HG02970 (cell line): ENCODE data around the gene TCEANC.

ENCODE experiments used
- ATAC-seq: cut with Tn5 transposase; IDR thresholded peaks from one replicate; pipeline ENCODE4 v1.9.1; 2021; ENCODE audit warnings: mild to moderate bottlenecking, moderate library complexity, moderate number of reproducible peaks; ENCODE audit not compliant: unreplicated experiment, low FRiP score

Gene TCEANC

DNA sequence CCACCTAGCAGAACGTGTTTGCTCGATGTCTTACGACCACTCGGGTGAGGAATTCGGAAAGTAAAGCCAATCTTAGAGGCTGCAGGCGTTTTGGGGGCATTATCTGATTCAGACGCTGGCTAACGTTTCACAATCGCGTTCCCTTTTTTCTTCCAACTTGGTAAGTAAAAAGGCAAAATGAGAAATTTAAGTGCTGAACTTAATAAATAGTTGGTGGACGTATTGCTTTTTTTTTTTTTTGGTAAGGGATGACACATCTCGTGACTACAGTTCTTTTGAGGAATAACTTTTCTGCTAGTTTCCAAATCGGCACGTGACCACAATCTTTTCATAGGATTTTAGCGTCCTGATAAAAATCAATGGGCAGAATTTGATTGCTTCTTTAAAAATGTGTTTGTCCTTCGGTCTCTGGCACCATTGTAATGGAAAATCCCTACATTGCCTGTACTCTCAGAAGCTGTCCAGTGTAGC is 36.8 kb downstream of the TCEANC start:
- ATAC-seq = no peak

DNA sequence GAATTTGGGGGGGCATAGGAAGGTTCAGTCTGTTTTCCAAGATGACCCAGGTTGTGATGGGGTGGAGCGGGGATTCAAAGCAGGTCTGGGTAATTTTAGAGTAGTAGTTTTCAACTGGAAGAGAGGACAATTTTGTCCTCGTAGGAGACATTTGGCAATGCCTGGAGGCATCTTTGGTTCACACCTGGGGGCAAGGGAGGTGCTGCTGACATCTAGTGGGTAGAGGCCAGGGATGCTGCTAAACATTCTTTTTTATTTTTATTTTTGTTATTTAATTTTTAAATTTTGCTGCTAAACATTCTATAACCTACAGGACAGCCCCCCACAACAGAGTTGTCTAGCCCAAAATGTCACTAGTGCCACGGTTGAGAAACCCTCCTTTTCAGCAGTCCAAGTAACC is 37.9 kb downstream of the TCEANC start:
- no peak for ATAC-seq

DNA sequence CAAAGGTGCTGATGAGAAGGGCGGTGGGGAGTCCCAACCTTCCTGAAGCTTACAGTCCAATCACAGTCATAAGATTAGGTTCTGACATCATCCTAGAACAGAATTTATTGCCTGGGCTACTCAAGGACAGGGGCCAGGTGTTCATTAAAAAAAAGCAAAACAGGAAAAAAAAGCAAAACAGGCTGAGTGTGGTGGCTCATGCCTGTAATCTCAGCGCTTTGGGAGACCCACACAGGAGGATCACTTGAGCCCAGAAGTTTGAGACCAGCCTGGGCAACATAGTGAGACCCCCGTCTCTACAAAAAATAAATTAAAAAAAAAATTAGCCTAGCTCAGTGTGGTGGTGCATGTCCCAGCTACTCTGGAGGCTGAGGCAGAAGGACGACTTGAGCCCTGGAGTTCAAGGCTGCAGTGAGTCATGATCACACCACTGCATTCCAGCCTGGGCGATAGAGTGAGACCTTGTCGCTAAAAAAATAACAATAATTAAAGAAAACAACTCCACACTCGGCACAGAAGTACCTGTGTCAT is 39.0 kb downstream of the TCEANC start:
- ATAC-seq = no peak

DNA sequence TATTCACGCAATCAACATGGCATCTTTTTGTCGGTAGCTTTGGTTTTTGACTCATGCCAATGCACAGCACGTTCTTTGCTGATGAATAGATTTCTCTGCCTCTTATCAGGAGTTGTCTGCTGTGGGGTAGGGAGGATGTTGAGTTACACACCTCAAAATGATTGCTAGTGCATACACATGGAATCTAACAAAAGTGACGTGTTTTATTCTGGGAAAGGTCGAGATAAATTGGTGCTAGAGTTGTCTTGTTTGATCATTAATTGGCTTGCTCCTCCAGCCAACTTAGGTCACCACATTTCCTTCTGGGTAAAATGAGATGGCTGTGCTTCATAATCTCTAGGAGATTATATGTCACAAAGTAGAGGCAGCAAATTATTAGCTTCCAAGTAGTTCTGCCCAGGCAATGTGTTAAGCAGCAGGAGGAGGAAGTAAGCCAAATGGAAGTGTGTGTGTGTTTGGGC is 39.9 kb downstream of the TCEANC start:
- no peak for ATAC-seq

DNA sequence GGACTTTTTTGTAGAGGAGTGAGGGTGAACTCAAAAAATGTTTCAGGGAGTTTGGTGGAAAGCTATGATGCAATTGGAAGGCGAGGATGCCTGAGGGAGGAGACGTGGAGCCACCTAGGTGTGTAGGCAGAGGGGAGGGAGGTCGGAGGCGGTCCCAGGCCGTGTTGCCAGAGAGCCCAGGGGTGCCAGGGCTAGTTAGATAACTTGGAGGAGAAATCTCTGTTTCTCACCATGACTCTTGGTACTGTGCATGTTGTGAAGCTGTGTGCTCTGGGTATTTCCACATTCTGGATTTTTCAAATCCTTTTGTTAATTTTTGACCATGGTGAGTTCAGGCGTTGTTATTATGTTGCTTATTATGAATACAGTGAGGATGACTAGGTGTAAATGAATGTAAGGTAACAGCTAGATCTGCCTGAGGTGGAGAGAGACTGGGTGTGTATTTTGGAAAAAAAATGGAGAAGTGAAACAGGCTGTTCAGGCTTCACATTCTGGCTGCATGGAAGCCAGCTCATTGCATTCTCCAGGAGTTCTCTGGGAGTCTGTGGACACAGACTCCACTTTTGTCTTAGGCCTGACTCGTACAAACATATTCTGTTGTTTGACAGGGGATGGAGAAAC is 40.5 kb downstream of the TCEANC start:
- no peak for ATAC-seq

DNA sequence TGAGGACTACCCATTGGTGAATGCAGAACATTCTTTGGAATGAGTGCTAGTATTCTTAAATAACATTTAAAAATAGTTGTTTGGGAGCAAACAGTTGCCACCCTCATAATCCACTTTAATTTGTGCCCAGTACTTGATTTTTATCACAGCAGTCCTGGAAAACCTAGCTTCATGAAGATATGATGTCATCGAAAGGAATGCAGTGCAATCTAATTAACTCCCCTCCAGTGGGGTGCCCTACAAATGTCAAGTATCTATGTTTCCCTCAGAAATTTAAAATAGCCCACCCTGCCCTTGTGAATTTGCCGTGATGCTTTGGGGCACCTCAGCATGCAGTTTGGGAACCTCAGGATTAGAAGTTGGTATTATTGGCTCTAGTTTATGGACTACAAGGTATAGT is 41.4 kb downstream of the TCEANC start:
- no peak for ATAC-seq

DNA sequence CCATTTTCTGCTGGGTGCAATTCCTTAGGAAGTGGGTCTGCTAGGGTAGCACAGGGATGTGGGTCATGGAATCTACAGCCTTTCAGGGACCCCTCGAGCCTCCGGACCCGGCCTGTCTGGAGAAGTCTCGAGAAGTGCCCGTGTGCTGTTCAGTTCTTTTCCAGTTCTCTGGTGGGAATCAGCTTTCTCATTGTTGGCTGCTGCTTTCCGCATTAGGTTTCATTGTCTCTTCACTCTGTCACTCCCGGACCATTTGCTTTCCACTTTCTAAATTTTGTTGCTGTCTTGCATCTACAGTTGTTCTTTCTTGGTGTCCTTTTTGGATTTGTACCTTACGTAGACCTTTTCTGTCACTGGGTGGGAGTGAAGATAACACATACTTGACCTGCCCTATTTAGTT is 42.0 kb downstream of the TCEANC start:
- ATAC-seq = no peak

DNA sequence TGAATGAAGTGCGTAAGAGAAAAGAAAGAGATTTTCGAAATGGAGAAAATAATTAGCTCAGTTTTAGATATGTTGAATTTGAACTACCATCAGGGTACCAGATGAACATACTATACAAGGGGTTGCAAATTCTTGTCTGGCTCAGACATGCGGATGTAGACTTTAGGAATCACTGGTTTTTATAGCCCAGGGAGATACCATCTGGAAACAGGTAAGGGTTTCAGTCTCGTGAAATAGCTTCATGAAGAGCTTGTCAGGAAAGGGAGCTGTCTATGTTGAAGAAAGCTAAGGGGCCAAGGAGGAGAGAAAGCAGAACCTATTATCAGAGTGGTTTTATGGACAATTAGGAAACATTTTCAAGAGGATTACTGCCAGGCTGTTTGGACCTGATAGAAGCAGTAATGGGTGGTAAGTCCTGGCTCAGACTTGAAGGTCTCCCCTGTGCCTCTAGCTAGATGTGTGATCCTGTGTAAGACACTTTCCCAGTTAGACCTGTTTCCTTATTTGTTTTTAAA is 42.7 kb downstream of the TCEANC start:
- no peak for ATAC-seq

DNA sequence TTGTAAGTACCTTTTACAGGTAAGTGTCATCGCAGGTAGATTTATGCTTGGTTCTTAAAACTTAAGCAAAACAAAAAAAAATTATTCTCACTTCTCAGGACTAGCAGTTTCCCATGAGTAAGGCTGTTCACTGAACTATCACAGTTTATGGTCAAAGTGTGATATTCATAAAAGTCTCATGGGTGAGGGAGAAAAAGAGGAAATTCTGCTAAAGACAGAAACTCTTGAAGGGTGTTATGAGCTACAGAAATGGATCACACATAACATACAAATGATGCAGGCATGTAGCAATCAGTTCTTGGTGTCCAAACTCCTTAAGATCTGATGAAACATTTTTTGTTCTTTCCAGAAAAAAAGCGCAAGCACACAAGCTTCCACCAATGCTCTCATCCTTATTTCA is 44.5 kb downstream of the TCEANC start:
- ATAC-seq = no peak

DNA sequence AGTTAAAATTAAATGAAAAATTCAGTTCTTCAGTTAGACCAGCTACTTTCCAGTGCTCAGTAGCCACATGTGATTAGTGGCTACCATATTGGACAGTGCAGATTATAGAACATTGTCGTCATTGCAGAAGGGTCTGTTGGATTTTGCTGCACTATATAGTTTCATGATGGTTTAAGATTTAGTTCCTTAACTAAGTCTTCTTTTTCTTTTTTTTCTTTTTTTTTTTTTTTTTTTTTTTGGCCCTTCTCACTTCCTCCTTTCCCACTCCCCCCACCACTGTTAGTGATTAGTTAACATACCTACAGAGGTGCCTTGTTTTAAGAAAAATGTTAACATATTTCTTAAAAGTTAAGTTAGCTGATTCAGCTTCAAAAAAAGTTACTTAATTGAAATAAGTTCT is 45.0 kb downstream of the TCEANC start:
- no peak for ATAC-seq

DNA sequence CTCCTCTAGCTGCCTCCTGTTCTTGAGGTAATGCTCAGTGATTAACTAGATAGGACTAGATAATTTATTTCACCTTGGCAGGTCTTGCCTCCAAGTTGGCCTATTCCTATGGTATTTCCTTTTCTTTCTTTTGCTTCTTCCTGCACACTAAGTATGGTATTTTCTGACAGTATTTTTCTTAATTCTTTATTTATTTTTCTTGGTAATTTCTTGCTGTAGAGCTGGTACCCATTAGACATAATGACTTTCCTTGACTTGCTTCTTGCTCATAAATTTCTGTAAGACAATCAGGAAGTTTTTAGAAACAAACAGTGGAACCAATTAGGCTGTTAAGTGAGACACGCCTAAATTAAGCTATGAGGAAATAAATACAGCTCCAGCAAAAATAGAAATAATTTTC is 45.5 kb downstream of the TCEANC start:
- no peak for ATAC-seq

DNA sequence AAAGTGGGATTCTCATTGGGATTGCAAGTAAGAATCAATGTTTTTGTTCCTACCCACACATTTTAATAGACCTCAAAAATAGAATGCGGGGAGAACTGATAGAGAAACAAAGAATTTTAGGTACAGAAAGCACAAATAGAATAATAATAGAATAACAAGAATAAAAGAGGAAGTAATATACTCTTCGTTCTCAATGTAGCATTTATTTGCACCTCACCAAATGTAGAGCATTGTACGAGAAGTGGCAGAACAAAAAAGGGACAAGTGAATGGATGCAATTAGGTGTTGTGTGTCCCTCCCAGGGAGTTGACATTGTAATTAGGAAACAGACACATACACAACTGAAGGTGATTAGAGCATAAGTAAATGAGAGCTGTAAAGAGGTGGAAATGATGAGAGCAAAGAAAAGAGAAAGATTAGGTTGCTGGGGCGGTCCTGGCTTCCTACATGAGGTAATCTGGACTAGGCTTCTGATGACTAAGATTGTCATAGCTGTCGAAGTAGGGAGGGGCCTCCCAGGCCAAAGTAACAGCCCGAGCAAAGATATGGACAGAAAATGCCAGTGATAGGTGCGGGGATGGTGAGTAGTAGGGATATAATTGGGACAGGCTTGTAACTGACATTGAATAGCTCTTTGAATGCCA is 46.4 kb downstream of the TCEANC start:
- no peak for ATAC-seq

DNA sequence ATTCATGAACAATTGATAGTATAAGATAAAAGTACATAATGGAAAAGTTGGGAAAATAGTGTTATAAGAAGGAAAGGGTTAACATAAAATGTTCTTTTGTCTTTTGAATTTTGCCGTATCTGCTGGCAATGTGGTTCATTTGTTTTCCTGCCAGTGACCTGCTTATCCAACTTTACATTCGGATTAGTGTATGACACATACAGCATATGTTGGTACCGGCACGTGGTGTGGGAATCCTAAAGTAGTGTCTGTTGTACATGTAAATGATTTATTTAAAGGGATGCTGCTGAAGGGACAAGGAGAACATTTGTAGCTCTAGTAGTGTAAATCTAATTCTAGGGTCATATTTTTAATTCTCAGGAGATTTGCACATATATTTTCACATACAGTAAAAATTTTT is 47.4 kb downstream of the TCEANC start:
- ATAC-seq = no peak

DNA sequence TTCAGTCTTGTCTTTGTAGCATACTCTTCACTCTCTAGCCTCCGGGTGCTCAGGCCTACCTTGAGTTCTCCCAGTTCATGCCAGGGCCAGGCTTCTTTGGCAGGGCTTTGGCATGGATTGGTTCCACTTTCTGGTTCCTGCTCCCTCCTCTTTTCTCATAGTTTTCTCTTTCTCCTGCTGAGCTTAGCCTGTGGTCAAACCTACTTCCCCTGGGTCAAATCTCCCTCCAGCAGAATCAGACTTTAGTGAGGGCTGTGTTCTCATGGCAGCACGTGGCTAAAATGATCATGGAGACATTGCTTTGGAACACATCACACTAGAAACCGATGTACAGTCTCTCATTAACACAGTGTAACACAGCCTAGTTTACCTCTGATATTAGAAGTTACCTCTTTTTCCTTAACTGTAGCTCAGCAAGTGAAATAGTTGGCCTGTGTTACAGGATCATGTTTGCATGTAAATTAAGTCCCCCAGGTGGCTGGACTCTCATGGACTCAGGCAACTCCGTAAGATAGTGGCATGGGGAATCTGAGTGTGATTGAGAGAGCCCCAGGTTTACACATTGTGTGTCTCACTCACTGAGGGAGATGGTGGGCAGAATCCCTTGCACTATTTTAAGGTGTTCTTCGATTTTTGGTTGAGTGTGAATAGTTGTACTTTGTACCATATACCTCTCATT is 49.3 kb downstream of the TCEANC start:
- ATAC-seq = no peak

DNA sequence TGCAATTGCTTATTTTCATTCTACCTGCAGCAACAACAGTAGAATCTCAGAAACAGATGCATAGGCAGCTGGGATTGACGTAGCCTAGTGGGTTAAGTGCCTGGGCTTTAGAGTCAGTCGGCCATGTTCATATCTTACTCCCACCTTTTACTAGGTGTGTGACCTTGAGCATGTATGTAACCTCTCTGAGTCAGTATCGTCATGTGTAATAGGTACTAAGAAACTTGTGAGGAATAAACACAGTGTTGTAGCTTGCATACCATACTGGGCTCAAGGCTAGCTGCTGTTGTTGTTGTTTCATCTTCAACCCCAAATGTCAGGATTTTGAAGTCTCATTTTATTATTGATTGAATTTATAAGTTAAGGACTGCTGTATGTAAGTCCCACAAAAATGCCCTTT is 50.2 kb downstream of the TCEANC start:
- ATAC-seq = no peak

DNA sequence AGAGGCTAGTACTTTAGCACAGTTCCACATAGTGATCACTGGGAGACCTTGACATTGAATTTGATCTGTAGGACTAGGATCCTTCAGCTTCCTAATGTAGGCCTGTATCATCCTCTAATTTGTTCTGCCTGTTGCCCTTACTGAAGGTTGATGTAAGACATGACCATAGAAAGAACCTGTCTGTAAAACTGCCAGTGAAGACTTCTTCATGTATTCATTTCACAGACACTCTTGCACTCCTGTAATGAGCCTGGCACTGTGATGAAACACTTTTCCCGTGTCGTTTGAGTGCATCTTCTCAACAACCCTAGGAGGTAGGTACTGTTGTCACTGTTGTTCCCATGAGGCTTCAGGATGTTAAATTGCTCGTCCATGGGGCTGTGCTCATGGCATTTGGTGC is 50.6 kb downstream of the TCEANC start:
- no peak for ATAC-seq

DNA sequence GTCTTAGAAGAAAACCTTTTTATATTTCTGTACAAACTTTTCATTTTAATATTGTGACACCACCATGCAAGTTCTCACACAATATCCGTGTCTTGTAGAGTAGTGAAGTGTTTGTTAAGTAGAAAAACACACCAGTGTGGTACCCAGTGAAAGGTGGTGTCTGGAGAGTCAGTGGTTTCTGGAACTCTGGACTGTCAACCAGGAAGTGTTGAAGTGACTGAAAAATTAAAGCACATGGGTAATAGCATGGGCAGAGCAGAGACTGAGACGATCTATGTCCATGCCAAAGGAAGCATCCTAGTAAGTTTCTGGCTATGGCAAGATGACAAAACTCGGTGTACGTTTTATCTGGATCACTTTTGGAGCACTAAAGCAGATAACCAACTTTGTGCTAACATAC is 58.2 kb downstream of the TCEANC start:
- ATAC-seq = no peak
